Left hindlimb (tissue), 1 donor: Measurements from ENCODE around the gene TAMM41.
A peak's percentile ranks its signal among the peaks of the same experiment; 100 is the strongest.
"Not testable (repeated sequence)": the region's sequence is repeated elsewhere in the genome, so short reads cannot be mapped to it uniquely, and the experiment has no call there.

Experiments used
- DNase-seq: peaks from one replicate; pipeline ENCODE4 v3.0.0-alpha.2; 2018

TAMM41 gene, protein sequence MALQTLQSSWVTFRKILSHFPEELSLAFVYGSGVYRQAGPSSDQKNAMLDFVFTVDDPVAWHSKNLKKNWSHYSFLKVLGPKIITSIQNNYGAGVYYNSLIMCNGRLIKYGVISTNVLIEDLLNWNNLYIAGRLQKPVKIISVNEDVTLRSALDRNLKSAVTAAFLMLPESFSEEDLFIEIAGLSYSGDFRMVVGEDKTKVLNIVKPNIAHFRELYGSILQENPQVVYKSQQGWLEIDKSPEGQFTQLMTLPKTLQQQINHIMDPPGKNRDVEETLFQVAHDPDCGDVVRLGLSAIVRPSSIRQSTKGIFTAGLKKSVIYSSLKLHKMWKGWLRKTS

GRCh38 chr3:11846281-11847266 lies at the start of gene TAMM41:
Gene TAMM41 (minus strand): TSS chr3:11846885. CDS start chr3:11846636, 249 bp downstream.
- DNase-seq: peak; percentile 93

DNA sequence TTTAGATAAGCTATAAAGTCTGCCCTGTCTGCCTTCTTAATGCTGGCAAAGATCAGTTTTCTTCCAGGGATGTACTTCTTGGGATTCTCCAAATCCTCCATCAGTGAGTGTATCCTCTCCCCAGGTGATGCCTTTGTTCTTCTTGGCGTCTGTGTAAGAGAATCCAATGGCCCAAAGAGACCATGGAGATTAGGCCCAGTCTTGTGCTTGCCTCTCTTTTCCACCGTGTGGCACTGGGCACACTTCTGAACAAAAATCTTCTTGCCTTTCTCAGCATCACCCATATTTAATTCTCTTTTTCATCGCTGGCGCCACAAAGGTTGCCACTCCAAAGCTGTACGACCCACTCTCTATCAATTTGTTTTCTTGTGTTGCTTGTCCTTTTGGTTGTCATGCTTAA lies 32.2 kb upstream of the TAMM41 start:
- DNase-seq: no peak

- DNase-seq: not testable (repeated sequence)
Observed at GRCh38 chr3:11874707-11875106, 28.0 kb upstream of the TAMM41 start.

DNA sequence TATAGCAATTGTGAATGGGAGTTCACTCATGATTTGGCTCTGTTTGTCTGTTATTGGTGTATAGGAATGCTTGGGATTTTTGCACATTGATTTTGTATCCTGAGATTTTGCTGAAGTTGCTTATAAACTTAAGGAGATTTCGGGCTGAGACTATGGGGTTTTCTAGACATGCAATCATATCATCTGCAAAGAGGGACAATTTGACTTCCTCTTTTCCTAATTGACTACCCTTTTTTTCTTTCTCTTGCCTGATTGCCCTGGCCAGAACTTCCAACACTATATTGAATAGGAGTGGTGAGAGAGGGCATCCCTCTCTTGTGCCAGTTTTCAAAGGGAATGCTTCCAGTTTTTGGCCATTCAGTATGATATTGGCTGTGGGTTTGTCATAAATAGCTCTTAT lies 17.1 kb upstream of the TAMM41 start:
- DNase-seq: not testable (repeated sequence)

- not testable (repeated sequence) for DNase-seq
Observed at GRCh38 chr3:11862584-11862983, 15.9 kb upstream of the TAMM41 start.

DNA sequence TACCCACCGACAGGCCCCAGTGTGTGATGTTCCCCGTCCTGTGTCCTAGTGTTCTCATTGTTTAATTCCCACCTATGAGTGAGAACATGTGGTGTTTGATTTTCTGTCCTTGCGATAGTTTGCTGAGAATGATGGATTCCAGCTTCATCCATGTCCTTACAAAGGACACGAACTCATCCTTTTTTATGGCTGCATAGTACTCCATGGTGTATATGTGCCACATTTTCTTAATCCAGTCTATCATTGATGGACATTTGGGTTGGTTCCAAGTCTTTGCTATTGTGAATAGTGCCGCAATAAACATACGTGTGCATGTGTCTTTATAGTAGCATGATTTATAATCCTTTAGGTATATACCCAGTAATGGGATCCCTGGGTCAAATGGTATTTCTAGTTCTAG lies 15.5 kb upstream of the TAMM41 start:
- DNase-seq: not testable (repeated sequence)

- not testable (repeated sequence) for DNase-seq
Observed at GRCh38 chr3:11860213-11860612, 13.5 kb upstream of the TAMM41 start.

- no peak for DNase-seq
Observed at GRCh38 chr3:11853450-11853849, 6.8 kb upstream of the TAMM41 start.

DNA sequence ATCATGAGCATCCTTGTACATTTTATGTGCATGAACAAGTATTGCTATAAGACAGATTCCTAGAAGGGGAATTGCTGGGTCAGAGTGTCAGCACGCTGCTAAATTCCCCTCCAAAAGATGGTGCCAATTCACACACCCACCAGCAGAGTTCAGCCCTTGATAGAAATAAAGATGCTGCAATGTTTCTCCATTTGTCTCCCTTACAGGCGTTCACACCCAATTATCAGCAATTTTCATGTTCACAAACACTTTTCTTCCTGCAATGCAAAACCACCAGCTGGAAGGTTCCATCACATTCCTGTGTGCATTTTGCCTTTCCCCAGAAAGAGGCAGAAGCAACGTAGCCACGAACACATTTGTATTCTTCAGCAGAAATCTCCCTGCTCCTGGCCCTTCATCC lies 3.3 kb upstream of the TAMM41 start:
- no peak for DNase-seq

DNA sequence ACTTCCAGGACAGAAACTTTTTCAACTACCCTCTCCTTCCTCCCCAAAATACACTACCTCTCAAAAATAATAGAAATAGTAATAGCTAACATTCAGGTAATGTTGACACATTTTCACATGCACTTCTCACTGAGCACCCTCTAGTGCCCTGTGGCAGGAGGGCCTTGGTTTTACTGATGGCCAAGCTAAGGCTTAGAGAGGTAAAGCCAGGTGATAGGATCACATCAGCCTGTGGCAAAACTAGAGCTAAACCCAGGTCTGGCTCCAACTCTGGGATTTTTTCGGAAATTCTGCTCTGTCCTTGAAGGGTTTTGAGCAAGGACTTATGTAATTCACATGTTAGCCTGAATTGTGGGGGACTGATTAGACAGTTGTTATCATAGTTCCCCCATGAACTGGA lies 922 bp upstream of the TAMM41 start:
- DNase-seq: no peak

- no peak for DNase-seq
Observed at GRCh38 chr3:11845651-11846050, 1.0 kb downstream of the TAMM41 start.

GRCh38 chr3:11844891-11845290 lies 1.8 kb downstream of the TAMM41 start:
- DNase-seq: no peak

DNA sequence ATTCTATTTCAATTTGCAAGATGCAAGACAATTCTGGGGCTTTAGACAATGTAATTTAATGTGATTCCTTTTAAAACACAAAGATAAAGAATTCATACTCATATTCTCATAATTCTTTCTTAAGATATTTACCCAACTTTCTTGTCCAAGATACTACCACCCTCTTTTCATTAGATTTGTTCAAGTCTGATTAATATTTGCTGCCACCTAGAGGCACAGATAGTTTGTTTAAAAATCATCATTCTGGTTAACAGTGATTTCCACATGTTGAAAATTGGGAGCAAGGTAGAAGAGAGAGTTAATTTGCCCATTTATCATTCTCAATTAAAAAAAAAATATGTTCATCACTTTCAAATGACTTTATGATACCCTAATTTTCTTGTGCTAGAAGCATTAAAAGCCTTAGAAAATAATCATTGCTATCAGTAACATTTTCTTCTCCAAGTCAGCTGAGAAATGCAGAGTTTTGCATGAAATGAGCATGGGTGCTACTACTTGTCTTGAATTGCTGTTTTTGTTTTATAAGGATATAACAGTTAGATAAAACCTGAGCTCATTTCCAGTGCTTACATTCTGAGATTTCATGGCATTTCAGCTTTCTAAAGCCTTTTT lies 11.6 kb downstream of the TAMM41 start:
- no peak for DNase-seq

DNA sequence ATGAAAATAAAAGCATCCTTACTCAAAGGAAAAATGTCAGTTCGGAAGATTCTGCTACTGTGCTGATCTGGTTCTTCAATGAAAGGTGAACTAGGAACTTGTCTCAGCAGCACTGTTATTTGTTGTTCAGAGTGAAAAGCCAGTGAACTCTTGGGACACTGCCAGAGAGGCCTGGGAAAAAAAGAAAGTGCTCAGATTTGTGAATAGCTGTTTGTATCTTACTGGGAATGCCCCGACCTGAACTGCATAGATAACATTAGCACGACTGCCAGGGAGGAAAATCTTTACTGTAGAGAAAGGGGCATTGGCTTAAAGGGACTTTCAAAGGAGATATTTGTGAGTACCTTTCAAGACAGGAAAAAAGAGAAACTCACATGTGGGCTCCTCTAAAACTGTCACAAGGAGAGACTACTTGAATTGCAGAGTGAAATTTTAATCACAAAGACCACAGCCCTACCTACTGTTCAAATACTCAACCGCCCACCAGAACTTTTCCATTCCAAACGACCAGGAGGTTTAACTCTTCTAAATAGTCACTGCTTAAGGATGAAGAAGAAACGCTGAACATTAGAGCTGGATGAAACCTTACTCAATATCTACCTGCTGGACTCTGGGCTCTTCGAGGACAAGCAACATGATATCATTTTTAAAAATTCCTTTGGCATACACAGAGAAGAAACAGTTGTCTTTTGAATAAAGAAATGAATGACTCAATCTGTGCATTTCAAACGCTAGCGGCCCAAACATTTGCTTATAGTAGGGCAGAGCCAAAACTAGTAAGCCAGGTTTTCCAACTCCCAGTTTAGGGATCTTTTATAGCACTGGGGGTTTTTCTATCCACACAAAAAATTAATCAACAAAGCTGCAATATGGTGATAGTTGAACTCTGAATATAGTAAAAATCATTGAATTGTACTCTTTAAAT lies 13.4 kb downstream of the TAMM41 start:
- DNase-seq: no peak

- no peak for DNase-seq
Observed at GRCh38 chr3:11829416-11829815, 17.3 kb downstream of the TAMM41 start.

DNA sequence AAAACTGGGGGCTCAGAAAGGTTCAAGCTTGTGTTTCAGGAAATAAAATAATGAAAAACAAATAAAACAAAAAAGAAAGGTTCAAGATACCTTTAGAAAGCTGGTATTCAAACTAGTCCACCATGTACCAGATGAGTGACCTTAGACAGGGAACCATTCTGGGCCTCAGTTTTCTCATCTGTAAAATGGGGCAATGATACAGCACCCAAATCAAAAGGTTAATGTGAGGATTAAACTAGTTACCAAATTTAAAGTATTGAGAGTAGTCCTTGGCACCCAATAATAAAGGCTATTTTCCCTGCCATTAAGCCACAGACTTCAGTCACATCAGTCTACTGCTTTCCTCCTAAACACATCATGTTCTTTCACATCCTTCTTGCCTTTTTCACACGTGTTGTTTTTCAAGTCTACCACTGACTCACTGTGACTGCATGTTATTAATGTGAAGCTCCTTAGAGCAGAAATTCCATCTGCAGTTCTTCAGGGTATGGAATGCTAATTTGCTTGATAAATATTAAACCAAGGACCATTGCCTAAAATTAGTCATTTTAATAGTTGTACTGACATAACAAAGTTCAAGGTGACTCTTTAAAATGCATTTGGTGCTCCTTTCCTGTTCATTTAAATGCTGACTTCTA lies 19.9 kb downstream of the TAMM41 start:
- DNase-seq: no peak

DNA sequence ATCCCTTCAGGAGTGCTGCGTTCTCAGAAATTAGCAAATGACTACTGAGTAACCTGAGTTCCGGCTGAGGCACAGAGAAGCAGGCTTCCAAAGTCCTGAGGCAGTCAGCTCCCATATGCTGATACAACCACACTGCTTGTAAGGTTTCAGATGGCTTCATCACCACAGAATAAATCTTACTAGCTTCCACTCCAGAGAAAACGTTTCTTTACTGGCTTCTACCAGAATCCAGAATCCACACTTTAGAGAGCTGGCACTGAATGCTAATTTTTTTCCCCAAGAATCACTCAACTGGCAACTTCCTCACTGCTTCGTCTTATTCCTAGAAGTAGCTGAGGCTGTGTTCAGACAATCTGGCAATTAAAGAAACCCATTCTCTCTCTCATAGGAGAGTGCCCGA lies 21.4 kb downstream of the TAMM41 start:
- DNase-seq: no peak

DNA sequence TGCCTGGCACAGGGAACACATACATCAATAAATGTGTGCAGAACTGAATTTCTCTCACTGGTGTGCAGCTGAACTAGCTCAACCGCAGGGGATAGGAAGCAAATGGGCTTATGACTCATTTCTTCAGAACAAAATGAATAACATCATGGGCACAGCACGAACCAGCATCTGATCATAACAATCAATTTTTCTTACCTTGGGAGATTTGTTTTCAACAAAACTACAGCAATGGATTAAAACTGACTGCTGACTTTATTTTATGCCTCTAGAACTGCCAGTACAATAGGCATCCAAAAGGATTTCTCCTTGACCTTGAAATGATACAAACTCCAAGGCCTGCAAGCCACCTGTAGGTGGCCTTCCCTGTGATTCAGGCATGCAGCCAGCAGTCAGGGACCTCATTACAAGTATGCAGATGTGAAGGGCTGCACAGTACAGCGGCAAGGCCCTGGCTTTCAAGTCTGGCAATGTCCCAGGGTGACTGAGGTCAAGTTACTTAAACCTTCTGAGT lies 26.1 kb downstream of the TAMM41 start:
- DNase-seq: no peak

GRCh38 chr3:11819146-11819689 lies 27.5 kb downstream of the TAMM41 start:
- DNase-seq: no peak

- DNase-seq: no peak
Observed at GRCh38 chr3:11818033-11818432, 28.7 kb downstream of the TAMM41 start.

GRCh38 chr3:11815111-11815510 lies 31.6 kb downstream of the TAMM41 start:
- DNase-seq: no peak
